Ramos (cell line): Measurements from ENCODE around the gene MPP4.

Source experiments
- in situ Hi-C: fragments of 300-500 bp; cut with MboI; formaldehyde crosslinking; loops from one replicate; pipeline ENCODE4 v1.14.3; 2022; ENCODE audit warnings: low sequenced_read_pairs; ENCODE audit not compliant: unreplicated experiment

Gene MPP4

DNA sequence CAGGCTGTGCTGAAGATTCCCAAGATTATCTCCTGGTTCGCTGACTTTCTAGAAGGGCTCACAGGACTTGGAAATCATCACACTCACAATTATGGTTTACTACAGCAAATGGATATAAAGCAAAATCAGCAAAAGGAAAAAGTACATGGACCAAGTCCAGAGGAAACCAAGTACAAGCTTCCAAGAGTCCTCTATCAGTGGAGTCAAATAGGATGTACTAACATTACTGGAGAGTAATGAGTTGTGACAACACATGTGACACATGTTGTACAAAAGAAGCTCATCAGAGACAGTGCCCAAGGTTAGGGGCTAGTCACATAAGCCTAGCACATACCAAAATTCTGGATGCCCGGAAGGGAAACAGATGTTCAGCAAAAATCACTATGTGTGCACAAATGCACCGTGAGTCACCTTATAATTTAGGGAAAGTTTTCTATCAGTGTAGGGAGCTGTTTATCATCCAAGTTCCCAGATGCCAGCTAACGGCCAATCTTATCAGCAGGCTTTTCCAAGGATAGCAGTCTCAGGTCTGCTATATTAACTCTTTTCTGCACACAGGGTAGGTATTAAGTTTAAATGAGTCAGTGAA, 64.7 kb downstream of the MPP4 start:
- in situ Hi-C loops: no loop called here

DNA sequence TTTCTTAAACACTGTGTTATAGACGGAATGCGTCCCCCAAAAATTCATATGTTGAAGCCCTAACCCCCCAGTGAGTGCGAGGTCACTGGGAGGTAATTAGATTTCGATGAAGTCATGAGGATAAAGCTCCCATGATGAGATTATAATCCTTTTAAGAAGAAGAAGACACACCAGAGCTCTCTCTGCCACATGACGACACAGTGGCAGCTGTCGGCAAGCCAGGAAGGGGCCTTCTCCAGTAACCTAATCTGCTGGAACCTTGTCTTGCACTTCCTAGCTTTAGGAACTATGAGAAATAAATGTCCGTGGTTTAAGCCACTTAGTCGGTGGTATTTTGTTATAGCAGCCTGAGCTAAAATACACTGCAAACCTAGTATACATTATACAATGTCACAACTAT, 67.4 kb downstream of the MPP4 start:
- in situ Hi-C loops: no loop called here

DNA sequence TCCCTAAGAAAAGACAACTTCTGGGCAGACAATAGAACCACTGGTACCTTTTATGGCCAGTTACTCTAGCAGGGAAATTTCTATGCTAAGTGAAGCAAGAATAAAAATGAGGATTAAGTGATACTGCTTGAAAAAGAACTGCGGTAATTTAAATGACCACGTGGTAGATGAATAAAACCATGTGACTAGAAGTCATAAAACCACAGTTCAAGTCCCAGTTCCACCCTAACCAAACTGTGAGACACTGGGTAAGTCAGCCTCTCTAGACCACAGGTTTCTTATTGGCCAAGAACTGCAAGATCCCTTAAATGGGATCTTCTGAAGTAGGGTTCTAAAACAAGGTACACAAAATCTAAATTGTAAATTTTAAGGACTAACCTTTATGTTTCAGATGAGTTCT, 67.9 kb downstream of the MPP4 start:
- in situ Hi-C loops: no loop called here

DNA sequence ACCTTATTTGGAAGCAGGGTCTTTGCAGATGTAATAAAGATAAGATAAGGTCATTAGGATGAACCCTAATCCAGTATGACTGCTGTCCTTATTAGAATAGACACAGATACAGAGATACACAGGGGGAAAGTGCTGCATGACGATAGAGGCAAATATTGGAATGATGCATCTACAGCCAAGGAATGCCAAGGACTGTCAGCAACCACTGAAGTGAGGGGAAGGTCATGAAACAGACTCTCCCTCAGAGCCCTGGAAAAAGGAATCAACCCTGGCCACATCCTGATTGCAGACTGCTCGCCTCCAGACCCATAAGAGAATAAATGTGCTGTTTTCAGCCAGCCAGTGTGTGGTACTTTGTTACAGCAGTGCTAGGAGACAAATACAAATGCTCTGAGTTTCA, 69.9 kb downstream of the MPP4 start:
- in situ Hi-C loops: no loop called here

DNA sequence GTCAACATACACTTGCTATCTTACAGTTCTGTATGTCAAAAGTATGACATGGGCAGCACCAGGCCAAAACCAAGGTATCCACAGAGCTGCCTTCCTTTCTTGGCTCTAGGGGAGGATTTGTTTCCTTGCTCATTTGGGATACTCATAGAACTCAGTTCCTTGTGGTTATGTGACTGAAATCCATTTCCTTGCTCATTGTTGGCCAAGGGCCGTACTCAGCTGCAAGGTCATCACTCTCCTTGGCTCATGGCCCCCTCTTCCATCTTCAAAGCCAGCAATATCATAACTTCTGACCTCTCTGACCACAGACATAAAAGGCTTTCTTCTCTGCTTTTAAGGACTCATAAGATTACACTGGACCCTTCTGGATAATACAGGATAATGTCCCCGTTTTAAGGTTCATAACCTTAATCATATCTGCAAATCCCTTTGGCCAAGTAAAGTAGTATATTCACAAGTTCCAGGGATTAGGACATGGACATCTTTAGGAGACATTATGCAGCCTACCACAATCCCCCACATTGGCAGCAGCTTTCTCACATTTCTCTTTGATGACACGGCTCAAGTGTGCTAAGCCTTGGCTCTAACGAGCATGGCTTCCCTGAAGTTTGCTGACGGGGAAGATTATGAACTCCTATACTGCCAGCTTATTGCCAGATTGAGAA, 76.0 kb downstream of the MPP4 start:
- in situ Hi-C loops: no loop called here

DNA sequence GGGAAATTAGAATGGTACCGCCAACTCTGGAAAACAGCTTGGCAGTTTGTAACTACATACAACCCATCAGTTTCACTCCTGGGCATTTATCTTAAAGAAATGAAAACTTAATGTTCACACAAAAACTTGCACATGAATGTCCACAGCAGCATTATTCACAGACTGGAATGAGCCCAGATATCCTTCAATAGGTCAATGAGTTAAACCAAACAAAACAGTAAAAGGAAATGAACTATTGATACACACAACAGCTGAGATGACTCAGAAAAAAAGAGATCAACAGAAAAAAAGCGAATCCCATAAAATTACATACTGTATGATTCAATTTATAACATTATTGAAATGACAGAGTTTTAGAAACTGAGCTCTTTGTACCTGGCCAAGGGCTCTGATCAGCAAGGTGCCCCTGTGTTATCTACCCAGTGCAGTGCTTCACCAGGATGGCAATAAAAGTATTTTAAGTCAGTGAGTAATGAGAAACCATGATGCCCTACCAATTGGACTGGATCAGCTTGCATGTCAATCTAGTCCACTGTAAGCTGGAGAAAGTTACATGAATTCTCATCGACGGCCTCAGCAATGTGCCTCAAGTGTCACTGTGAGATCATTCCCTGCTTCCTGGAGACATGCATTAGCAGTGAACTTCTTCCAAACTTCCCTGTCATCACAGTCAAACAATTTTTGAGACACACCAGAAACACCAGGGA, 77.0 kb downstream of the MPP4 start:
- in situ Hi-C loops: no loop called here

DNA sequence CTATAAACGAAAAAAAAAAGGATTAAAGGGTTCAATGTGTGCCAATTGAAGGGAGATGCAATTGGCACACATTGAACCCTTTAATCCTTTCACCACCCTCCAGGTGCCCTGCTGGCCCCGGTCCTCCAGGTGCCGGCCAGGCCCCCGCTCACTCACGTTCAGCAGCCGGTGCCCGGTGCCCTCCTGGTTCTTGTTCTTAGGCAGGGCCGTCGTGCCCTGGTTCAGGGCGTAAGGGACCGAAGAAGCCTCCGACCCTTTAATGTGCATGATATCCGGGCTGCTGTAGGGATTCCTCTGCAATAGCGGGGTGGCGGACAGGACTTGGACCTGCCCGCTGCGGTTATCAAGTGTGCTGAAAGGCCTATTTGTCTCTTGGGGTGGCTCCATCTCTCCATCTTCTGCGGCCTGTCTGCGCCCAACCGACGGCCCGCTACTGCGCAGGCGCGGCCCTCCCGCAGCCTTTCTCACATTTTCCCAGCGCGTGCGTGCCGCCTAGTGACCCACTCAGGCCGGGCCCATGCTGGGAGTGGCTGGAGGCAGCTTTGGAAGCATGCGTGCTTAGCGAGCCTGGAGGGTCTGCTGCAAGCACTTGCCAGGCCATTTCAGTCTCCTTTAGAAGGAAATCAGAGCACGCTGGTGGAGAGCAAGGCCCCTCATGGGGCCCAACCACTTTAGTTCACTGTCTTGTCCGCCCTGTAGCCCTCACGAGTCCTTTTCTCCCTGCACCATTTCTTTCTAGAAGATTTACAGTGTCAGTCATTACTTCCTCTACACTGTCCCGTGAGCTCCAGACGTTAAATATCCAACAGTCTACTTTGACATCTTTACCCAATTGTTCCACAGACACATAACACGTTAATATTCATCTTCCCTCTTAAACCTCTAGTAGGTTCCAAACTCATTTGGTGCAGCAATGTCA, 79.4 kb downstream of the MPP4 start:
- in situ Hi-C loops: no loop called here

DNA sequence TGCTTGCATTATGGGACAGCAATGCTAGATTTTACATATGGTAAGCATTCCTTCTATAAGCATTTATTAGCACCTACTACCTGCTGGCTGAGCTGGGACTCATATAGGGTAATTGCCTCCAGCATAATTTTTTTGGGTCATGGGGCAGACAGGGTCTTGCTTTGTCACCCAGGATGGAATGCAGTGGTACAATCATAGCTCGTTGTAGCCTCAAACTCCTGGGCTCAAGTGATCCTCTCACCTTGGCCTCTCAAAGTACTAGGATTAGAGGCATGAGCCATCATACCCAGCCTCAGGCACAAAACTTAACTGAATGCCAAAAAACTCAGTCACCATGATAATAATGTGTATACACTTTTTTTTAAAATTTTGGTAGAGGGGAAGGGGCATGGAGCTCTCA, 90.4 kb downstream of the MPP4 start:
- in situ Hi-C loops: no loop called here

DNA sequence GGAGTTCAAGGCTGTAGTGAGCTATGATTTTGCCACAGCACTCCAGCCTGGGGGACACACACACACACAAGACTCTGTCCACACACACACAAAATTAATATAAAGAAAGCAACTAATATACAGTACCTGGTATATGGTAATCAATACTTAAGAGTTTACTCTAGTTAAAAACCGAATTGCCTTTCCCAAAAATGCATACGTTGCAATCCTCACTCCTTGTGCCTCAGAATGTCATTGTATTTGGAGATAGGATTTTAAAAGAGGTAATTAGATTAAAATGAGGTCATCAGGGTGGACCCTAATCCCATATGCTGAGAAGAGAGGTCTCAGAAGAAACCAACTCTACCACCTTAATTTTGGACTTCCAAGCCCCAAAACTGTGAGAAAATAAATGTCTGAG, 90.9 kb downstream of the MPP4 start:
- in situ Hi-C loops: no loop called here

DNA sequence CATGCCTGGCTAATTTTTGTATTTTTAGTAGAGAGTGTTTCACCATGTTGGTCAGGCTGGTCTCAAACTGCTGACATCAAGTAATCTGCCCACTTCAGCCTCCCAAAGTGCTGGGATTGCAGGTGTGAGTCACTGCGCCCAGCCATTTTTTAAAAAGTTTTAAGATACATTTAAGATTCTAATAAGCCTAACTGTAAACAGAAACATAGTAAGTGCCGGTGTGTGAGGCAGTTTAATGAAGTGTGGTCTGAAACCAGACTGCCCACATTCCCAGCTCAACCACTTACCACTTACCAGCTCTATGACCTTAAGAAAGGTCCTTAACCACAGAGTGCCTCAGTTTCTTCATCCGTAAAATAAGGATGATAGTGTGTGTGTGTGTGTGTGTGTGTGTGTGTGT, 97.5 kb downstream of the MPP4 start:
- in situ Hi-C loops: no loop called here

DNA sequence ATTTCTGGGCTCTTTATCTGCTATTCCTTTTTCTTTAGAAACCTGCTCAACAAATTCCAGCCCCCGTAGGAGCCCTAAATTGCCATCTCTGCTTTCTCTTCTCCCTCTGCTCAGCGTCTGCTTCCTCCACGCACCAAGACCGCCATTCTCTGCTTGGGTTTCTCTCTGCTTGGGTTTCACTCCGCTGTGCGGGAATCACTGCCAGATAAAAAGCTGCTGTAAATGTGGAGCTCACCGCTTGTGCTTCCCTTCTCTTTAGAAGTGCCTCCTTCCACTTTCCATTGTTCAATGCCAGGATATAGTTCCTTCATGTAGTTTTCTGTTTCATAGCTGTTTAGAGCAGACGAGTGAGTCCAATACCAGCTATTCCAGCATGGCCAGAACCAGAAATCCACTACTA, 101.0 kb downstream of the MPP4 start:
- in situ Hi-C loops: no loop called here
